Measurements from ENCODE around the gene ASF1B.

The ASF1B gene

DNA sequence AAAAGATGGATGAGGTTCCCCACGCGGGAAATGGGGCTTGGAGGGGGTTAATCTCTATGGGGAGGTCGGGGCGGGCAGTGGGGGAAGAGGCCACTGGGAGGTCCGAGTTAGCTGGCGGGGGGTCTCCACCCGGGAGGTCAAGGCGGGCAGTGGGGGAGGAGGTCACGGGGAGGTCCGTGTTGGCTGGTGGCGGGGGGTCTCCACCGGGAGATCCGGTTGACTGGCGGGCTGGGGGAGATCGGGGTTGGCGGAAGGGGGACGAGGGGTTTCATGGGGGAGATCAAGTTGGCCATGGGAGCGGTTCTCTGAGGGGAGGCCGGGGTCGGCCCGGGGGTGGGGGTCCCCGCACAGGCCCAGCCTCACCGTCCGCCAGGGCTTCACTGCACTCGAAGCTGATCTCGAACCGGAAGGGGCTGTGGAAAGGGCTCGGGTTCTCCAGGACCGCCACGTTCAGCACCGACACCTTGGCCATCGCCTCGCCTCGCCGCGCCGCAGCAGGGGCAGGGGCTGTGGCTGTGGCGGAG, 342 bp downstream of the ASF1B start:
- no peak for DNase-seq (ENCODE audit: low read depth)

DNA sequence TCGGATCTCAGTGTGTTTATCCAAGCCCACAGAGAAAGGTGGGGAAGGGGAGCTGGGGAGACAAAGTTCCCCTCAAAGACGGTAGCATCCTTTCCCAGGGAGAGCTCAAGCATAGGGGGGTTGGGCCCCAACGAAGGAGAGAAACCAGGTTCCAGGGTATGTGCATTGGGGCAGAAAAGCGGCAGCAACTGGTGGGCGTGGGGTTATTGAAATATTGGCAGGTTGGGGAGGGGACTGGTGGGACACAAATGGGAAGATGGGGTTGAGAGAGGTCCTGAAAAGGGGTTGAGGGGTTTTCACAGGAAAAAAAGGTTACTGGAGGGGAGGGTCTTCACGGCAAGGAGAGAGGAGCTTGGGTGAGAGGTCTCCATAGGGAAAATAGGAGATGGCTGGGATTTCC, 1.0 kb downstream of the ASF1B start:
- DNase-seq (ENCODE audit: low read depth), result no peak

DNA sequence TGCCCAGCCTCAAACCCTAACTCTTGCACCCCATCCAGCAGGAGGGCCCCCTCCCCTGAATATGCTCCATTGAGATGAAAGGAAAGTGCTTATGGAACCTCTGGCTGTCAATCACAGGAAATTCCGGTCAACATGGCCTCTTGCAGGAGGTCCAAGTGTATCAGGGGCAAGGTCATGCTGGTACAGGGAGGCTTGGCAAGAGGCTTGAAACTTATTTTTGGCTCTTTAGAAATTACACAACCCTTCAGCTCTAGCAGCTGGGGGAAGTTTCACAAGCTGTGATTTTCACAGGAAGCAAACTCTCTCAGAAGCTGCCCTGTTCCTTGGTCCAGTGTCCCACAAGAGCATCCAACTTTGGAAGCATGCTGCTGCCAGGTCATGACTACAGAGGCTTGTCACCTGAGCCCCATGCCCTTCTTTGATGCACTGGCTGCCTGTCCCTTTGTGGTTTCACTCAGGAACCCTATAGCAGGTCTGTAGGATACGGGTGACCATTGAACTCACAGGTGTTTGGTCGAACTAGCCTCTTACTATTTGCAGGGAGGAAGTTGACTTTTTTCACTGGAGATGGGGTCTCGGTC, 8.4 kb downstream of the ASF1B start:
- no peak for DNase-seq (ENCODE audit: low read depth)

DNA sequence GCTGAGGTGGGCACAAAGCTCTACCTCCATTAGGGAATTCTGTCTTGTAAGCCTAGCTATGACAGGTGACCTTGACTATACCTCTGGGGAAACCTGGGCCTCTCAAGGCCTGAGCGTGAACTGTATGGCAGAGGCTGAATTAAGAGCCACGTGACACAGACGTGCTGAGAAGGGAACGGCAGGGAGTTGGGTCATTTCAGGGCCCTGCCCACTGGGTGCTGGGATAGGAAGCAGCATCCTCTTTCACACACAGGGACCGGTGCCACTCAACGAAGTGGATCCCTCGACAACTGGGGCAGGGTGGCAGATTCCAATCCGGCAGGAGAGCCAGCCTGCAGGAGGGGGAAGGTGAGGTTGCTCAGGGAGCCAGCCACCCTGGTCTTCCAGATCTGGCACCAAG, 9.2 kb downstream of the ASF1B start:
- DNase-seq (ENCODE audit: low read depth), result no peak

DNA sequence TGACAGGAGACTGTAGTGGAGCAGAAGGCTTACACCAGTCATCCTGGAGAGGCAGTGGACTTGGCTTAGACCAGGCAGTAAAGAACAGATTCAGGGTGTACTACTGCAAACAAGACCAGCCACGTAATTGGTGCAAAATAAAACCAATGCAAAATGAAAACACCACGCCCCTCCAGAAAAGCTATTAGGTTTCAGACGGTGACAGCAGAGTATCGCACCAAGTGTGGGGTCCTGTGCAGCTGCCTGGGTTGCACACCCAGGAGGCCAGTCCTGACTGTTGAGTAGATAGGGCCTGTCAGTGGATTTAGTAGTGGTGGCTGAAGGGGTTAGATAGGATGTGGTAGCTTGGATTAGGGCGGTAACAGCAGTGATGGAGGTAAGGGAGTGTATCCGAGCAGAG, 13.5 kb downstream of the ASF1B start:
- DNase-seq (ENCODE audit: low read depth), result no peak

DNA sequence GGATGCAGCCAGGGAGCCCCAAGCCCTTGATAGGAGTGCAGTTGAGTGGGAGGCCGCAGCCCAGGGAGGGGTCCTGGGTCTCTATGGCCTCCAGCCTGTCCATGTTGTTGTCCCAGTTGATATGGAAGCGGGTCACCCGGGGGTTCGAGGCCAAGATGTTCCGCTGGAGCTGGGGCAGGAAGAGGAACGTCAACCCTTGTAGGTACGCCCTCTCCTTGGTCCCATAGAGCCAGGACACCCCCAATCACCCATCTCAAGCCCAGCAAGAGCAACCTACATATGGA, 15.9 kb downstream of the ASF1B start:
- DNase-seq (ENCODE audit: low read depth), result no peak

DNA sequence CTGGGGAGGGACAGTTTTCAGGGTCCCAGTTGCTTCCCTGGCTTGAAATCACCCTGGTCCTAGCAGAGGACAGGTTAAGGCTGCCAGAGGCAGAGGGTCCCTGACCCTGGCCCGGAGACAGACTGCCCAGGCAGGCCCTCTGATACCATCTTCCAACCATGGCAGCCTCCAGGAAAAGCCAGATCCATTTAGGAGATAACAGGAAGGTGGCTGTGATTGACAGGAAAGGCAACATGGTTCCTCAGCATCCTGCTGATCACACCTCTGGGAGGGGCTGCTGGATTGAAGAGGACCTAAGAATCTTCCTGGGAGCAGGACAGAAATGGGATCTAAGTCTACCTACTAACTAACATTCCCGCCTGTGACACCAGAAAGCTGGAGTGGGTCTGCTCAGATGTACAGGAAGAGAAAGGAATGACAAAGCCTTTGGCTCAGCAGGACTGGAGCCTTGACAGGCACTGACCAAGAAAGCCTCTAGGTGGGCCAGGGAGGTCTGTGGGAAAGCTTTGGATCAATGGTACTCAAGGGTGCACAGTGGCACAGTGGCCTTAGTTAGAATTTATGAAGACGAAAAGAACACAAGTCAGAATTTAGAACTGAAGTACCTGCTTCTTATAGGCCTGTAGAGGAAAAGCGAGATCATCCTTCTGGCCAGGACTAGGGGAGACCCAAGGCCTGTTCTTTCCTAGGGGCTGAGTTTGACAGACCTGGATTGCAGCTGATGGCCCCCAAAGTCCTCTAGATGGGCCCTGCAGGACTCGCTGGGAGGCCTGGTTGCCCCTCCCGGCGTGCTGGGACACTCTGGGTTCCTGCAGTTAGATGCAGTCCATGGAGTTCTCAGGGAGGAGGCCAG, 16.5 kb downstream of the ASF1B start:
- no peak for DNase-seq (ENCODE audit: low read depth)

DNA sequence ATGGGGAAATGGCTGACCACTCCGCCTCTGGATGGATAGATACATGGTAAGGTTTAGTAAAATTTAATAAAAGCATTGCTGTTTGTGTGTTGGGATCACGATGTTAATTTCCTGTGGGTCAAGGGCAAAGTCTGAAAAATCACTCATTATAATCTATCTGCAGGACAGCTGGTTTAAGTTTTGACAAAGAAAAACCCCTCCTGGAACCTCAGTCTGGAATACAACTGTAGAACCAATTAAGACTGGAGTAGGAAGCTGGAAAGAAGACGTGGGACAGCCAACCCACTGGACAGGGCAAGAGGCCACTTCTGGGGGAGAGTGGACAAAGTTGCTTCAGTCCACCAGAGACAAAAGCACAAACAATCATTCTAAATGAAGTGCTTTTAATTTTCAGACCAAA, 17.2 kb downstream of the ASF1B start:
- DNase-seq (ENCODE audit: low read depth), result no peak

DNA sequence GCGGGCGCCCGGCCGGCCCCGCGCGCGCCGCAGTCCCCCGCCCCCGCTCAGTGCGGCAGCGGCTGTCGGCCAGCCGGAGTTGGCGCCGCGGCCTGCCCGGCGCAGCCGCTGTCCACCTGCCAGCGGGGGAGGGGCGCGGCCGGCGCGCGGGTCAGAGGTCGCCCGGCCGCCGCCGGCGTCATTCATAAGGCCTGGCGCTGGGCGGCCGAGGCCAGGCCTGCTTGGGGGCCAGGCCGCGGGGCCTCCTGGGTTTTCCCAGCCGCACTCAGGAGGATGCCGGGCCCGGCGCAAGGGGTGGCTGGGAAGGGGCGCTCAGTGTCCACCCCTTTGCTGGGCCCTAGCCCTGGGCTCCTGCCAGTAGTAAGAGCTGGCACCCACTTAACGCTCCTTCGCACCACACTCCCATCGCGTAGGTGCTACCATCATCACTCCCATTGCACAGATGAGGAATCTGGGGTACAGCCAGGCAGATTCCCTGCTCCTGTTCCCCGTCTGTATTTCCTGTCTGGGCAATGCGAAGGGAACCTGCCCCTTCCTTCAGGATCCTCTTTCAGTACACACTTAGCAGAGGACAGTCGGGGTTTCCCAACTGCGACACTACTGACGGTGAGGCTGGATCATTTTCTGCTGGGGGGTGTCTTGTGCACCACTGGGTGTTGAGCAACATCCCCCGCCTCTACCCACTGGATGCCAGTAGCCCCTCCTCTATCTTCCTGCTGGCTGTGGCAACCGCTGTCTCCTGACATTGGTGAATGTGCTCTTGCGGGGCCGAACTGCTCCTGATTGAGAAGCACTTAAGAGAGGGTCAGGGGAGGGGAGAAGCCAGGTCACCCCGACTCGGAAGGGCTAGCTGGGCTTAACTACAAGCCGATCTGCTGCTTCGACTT, 18.0 kb downstream of the ASF1B start:
- no peak for DNase-seq (ENCODE audit: low read depth)

DNA sequence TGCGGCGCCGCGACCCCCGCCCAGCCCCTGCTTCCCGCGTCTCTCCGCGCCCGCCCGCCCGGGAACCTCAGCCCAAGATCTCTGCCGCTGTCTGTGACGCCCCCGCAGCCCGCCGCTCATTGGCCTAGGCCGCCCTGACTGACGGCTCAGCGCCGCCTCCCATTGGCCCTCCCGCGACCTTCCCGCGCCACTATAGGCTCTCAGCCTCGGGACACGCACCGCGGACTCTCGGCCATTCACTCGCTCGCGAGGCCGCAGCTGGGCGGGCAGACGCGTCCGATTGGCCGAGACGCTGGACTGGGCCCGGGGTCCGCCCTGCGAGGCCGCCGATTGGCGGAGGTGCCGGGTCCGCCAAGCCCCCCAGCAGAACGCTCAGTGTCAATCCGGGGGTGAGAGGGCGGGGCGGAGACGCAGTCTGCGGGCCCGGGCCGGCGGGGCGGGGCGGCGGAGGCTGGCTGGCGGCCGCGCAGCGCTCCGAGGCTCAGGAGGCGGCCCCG, 18.7 kb downstream of the ASF1B start, which contains the start of gene PRKACA:
Gene PRKACA, minus strand, starts transcription at position 95 of the 497 bp plus-strand sequence. CDS start 215 bp downstream, outside the sequence.
- peak; percentile 95 for DNase-seq (ENCODE audit: low read depth)

DNA sequence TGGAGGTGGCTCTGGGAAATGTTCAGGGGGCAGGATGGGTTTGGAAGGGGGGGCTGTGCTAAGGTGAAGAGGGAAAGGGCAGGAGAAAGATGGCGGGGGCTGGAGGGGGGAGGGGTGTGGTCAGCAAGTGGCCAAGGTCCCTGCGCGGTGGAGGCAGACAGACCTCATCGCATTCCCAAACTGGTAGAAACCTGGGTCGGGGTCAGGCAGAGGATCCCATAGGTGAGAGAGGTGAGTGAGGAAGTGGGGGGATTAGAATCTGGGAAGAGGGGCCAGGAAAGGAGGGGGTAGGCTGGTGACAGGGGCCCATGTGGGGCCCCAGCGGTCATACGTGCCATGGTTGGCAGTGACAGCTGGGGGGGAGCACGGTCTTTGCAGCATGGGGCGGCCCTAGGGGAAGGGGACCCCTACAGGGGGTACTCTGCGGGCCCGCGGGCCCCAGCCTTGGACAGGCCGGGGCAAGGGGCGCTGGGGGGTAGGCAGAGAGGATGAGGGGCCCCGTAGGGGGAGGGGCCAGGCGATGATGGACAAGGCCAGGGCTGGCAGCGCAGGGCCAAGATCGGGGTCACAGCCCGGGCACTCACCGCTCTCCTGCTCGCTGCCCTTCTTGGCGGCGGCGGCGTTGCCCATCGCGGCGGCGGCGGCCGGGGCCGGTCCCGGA, 19.3 kb downstream of the ASF1B start:
- DNase-seq (ENCODE audit: low read depth), result no peak

DNA sequence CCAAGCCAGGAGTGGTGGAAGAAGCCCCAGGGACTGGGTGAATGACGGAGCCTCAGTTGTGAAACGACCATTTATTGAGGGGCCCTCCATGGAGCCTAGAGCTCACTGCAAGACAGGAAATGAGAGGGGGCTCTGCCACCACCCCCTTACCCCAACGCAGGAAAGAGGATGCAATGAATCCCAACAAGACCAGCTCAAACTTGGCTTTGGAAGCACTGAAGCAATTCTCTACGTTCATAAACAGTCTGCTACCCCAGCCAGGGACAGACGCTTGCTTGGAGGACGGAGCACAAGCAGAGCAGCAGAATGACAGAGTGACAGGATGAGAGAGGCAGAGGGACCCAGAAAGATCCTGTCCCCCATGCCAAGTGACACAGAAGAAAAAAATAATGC, 19.9 kb downstream of the ASF1B start:
- no peak for DNase-seq (ENCODE audit: low read depth)

DNA sequence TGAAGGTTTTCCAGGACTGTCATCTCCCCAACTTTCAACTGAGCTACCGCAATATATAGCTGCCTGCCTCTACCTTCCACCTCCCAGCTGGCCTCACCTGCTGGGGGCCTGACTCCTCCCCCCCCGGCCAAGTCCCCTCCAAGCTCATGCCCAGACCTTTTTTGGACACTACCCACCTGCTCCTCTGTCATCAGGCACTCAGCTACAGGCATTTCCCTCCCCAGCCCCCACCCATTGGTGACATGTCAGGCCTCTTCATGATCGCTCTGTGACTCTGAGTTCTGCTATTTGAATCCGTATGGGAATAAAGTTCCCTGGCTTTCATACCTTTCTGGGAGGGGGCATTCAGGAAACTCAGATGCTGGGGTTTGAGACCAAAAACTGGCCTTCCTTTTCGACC, 20.6 kb downstream of the ASF1B start:
- no peak for DNase-seq (ENCODE audit: low read depth)

DNA sequence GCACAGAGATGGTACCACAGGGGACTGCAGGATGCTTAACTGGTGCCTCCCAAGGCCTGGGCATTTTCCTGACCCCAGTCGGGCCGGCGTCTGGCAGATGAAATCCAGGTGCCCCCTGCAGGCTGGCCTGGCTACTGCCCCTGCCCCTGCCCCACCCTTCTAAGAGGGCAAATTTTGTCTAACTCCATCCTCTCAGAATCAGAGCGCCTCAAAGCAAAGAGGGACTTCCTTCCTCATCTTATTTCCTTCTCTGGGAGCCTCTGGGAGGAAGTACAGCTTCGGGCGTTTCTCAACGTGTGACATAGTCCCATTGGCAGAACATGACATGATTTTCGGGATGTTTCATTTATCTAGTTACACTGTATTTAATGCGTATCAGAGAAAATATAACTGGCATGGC, 21.5 kb downstream of the ASF1B start:
- DNase-seq (ENCODE audit: low read depth), result no peak

DNA sequence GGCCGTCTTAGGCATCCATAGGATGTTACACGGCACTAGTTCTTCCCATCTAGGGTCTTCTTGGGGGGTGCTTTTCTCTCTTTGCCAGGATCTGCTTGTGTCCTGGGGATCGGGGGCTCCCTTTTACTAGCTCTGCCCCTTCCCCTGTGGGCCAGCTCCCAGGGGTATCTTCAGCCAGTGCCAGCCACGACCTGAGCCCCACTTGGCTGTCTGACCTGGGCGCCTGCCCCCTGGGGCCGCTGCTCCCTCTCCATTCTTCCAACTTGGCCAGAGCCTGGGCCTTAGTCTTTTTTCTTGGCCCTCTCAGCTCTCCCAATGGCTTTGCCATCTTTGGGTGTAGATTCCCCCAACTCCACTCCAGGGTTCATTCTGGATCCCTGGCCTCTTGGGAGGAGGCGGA, 21.9 kb downstream of the ASF1B start:
- no peak for DNase-seq (ENCODE audit: low read depth)

DNA sequence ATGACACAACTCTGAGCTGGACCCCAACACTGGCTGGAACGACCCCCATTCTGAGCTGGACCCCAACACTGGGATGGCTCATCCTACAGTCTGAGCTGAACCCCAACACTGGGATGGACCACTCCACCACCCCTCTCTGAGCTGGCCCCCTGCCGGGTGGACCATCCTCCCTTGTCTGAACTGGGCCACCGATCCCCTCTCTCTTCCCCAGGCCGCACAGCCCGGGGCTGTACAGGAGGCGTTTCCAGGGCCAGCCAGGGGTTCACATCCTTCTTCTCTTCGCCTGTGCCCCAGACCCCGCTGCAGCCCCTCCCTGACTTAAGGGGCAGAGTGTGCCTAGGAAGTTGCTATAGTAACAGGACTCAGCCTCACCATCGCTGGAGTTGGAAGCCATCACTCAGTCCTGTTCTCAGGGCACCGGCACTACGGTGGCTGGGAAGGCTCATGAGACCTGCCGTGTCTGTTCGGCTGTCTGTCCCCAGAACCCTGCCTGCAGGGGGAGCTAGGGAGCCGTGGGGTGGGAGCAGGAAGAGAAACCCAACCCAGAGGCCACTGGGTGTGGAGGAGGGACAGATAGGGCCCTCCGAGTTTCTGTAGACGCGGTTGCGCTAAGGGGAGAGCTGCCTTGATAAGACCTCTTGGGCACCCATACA, 22.5 kb downstream of the ASF1B start:
- peak; percentile 22 for DNase-seq (ENCODE audit: low read depth)

DNA sequence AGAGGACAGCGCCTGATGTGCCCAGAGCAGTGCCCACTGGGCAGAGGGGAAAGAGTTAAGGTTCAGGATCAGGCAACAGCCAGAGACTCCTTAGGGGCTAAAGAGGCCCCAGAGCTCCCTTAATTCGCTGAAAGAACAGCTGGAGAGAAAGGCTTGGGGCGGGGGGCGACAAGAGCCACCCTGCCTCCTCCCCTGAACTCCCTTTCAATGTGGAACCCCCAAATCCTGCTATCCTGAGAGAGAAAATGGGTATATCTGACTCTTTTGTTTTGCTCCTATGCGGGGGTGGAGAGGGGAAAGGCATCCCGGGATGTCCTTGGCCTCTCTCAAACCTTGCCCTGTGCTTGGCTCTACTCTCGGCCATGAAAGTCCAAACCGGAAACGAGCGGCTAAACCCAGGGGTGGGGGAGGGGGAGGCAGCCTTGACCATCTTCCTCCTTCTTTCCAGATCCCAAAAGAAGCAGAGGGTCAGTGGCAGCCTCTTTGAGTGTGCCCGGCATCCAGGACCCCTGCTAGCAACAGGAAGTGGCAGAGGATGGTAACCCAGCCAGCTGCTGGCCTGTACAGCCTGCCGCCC, 23.5 kb downstream of the ASF1B start:
- no peak for DNase-seq (ENCODE audit: low read depth)

DNA sequence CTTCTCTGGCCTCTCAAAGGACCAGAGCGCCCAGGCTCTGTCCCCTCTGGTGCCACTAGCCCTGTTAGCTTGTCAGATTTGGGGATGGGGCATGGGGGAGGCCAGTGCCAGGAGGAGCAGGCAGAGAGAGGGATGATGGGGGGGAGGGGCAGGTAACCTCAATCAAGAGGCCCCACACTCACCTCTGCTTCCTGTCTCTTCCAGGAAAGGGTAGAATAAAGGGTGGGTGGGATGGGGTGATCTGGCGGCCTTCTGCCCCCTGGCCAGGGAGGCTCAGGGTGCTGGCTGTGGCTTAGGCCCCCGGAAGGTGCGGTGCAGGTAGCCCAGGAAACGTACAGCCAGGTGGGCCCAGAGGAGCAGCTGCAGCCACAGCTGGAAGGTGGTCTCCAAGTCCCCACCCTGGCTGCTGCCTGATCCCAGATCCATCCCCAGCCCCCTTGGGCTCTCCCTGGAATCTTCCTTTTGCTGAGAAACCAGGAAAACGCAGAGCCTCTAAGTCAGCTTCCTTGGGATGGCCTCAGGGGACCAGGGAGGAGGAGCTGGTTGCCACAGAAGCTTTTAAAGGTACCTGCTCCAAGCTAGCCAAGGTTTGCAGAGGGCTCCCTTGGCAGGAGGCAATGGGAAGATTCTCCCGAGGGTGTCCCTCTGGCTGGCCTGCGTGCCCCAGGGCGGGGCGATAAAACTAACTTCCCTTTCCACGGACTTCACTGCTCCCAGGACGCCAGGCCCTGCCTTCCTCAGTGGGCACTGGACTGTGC, 24.2 kb downstream of the ASF1B start:
- no peak for DNase-seq (ENCODE audit: low read depth)

DNA sequence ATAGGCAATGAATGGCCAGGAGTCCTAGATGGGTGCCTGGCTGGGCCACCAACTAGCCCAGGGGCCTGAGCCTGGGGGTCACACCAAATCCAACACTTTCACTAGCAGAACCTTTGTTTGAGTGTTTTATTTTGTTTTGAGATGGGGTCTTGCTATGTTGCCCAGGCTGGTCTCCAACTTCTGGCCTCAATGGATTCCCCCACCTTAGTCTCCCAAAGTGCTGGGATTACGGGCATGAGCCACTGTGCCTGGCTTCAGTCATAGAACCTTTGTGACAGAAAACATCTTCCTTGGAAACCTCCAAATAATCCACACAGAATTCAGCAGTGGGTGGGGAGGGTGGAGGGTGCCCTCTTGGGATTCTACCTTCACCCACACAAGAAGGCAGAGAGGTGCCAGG, 24.9 kb downstream of the ASF1B start:
- DNase-seq (ENCODE audit: low read depth), result no peak

DNA sequence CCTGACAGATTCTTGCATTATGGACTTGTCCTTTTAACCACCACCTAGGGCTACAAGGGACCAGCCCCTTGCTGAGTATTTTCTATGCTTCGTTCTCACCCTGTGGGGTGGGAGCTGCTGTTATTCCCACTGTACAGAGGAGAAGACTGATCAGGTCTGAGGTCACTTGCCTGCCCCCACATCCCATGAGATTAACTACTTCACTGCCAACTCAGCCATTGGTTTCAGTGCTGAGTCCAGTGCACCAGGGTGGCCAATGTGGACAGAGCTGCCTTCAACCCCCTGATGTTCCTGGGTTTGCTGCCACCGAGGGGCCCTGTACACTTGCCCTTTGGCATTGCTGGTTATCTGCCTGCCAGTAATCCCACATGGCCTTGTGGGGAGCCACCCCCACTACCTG, 25.7 kb downstream of the ASF1B start:
- no peak for DNase-seq (ENCODE audit: low read depth)
